IMR-90 (cell line): Measurements from ENCODE around the gene GALNT13. TPM values are rescaled to one million over a fixed set of nuclear protein-coding genes. Genes with fewer than 3 reads are reported as not detected.

Source experiments
- ATAC-seq: fragments of 200-7000 bp; cut with Tn5 transposase; 2 replicates; pipeline ENCODE4 v1.9.1; 2020; ENCODE audit warnings: low read depth, mild to moderate bottlenecking, moderate library complexity
- BruUV-seq: library from RNA; stranded (reverse); fragments of 400-500 nt; replicated peaks from 2 replicates; lab custom pipeline; 2021; lab: Mats Ljungman, UMichigan
- CTCF ChIA-PET: fragments of 300-600 bp; formaldehyde crosslinking; extraction: SDS; loops from one replicate; lab custom pipeline; 2021; ENCODE audit warnings: antibody characterized with exemption; lab: Yijun Ruan, JAX
- POLR2A ChIA-PET: fragments of 300-600 bp; sonication (Branson Sonifier 250); formaldehyde crosslinking; loops from one replicate; lab custom pipeline; 2022; ENCODE audit warnings: antibody characterized with exemption; ENCODE audit not compliant: unreplicated experiment; lab: Charles Lee
- DNase-seq: peaks from one replicate; pipeline ENCODE4 v3.0.0; 2013
- H2AFZ ChIP-seq: replicated peaks from 2 replicates; pipeline ENCODE3; 2013; ENCODE audit warnings: low read length, mild to moderate bottlenecking; ENCODE audit not compliant: poor library complexity
- H2AK5ac ChIP-seq: 2 replicates; pipeline ENCODE4 v1.6.1; 2013; ENCODE audit warnings: low read depth, low read length, inconsistent platforms
- H2AK9ac ChIP-seq: replicated peaks from 2 replicates; pipeline ENCODE3; 2013; ENCODE audit warnings: mild to moderate bottlenecking, low read depth, low read length, moderate library complexity; ENCODE audit not compliant: poor library complexity
- H2BK120ac ChIP-seq: 2 replicates; pipeline ENCODE4 v1.6.1; 2013; ENCODE audit warnings: low read depth, low read length, inconsistent platforms
- H2BK15ac ChIP-seq: 3 replicates; pipeline ENCODE4 v1.6.1; 2013; ENCODE audit warnings: low read depth, low read length, inconsistent platforms
- H2BK20ac ChIP-seq: 2 replicates; pipeline ENCODE4 v1.6.1; 2013; ENCODE audit warnings: low read depth, mild to moderate bottlenecking, inconsistent platforms, low read length, moderate library complexity
- H2BK5ac ChIP-seq: 2 replicates; pipeline ENCODE4 v1.6.1; 2013; ENCODE audit warnings: mild to moderate bottlenecking, low read depth, low read length, inconsistent platforms; ENCODE audit not compliant: poor library complexity, severe bottlenecking
- H3K14ac ChIP-seq: replicated peaks from 2 replicates; pipeline ENCODE4 v1.6.1; 2013; ENCODE audit warnings: low read depth, low read length, inconsistent platforms
- H3K18ac ChIP-seq: 2 replicates; pipeline ENCODE4 v1.6.1; 2013; ENCODE audit warnings: low read depth, low read length, control low read depth
- H3K23ac ChIP-seq: 2 replicates; pipeline ENCODE4 v1.6.1; 2013; ENCODE audit warnings: low read depth, low read length, inconsistent platforms
- H3K27ac ChIP-seq: 2 replicates; pipeline ENCODE4 v1.5.1; 2013; ENCODE audit warnings: mild to moderate bottlenecking, control low read depth, low read length; ENCODE audit not compliant: insufficient read depth
- H3K27me3 ChIP-seq: 2 replicates; pipeline ENCODE4 v1.6.1; 2013; ENCODE audit warnings: low read length; ENCODE audit not compliant: control insufficient read depth, insufficient read depth
- H3K36me3 ChIP-seq: 2 replicates; pipeline ENCODE4 v1.6.1; 2013; ENCODE audit warnings: low read length, mixed read lengths; ENCODE audit not compliant: control insufficient read depth, insufficient read depth
- H3K4ac ChIP-seq: 2 replicates; pipeline ENCODE4 v1.6.1; 2013; ENCODE audit warnings: low read depth, low read length, inconsistent platforms
- H3K4me1 ChIP-seq: 2 replicates; pipeline ENCODE4 v1.6.1; 2013; ENCODE audit warnings: low read length, mixed read lengths; ENCODE audit not compliant: control insufficient read depth, insufficient read depth
- H3K4me2 ChIP-seq: 2 replicates; pipeline ENCODE4 v1.6.1; 2013; ENCODE audit warnings: low read depth, mild to moderate bottlenecking, control low read depth, low read length, moderate library complexity
- H3K4me3 ChIP-seq: 2 replicates; pipeline ENCODE4 v1.5.1; 2013; ENCODE audit warnings: low read depth, mild to moderate bottlenecking, control low read depth, low read length, moderate library complexity; ENCODE audit not compliant: insufficient read depth
- H3K56ac ChIP-seq: 2 replicates; pipeline ENCODE4 v1.6.1; 2013; ENCODE audit warnings: low read length, inconsistent platforms; ENCODE audit not compliant: insufficient read depth; ENCODE audit errors: extremely low read depth
- H3K79me1 ChIP-seq, 2 experiments: 2 replicates each; pipeline ENCODE4 v1.6.1; 2013; ENCODE audit warnings: low read length in 2 of 2, inconsistent platforms in 1 of 2, low read depth in 1 of 2
- H3K9ac ChIP-seq: 2 replicates; pipeline ENCODE4 v1.6.1; 2013; ENCODE audit warnings: low read depth, low read length, control low read depth
- H3K9me1 ChIP-seq: 2 replicates; pipeline ENCODE4 v1.6.1; 2013; ENCODE audit warnings: low read length, inconsistent platforms; ENCODE audit not compliant: insufficient read depth
- H3K9me3 ChIP-seq: 2 replicates; pipeline ENCODE4 v1.6.1; 2013; ENCODE audit warnings: low read length; ENCODE audit not compliant: control insufficient read depth, insufficient read depth
- H4K20me1 ChIP-seq: 2 replicates; pipeline ENCODE4 v1.6.1; 2013; ENCODE audit warnings: low read length, inconsistent platforms; ENCODE audit not compliant: insufficient read depth
- H4K5ac ChIP-seq: 2 replicates; pipeline ENCODE4 v1.6.1; 2013; ENCODE audit warnings: mild to moderate bottlenecking, low read depth, low read length, control low read depth
- H4K8ac ChIP-seq, 2 experiments: 2 replicates each; pipeline ENCODE4 v1.6.1; 2013; ENCODE audit warnings: low read depth in 2 of 2, low read length in 2 of 2, control low read depth in 1 of 2, inconsistent platforms in 1 of 2
- H4K91ac ChIP-seq: 2 replicates; pipeline ENCODE4 v1.6.1; 2013; ENCODE audit warnings: low read depth, low read length, inconsistent platforms; ENCODE audit not compliant: insufficient read depth
- BHLHE40 ChIP-seq: fragments of 150-350 bp; IDR thresholded peaks from 2 replicates; pipeline ENCODE4 v1.6.1; 2016; ENCODE audit warnings: mild to moderate bottlenecking, low read depth, low read length
- CEBPB ChIP-seq: IDR thresholded peaks from 2 replicates; pipeline ENCODE4 v1.6.1; 2012; ENCODE audit warnings: low read depth, low read length, improper control_type of control experiment
- CHD1 ChIP-seq: IDR thresholded peaks from 2 replicates; pipeline ENCODE4 v1.6.1; 2012; ENCODE audit warnings: low read depth, low read length, improper control_type of control experiment
- CTCF ChIP-seq: conservative IDR thresholded peaks from 2 replicates; pipeline ENCODE4 v1.5.1; 2012; ENCODE audit warnings: mild to moderate bottlenecking, low read depth, low read length, improper control_type of control experiment
- FOS ChIP-seq: fragments of 150-350 bp; IDR thresholded peaks from 2 replicates; pipeline ENCODE4 v1.6.1; 2016; ENCODE audit warnings: low read depth, low read length
- MAFK ChIP-seq: IDR thresholded peaks from 2 replicates; pipeline ENCODE4 v1.6.1; 2012; ENCODE audit warnings: low read depth, low read length, improper control_type of control experiment
- MAZ ChIP-seq: IDR thresholded peaks from 2 replicates; pipeline ENCODE4 v1.6.1; 2012; ENCODE audit warnings: low read depth, mild to moderate bottlenecking, low read length, improper control_type of control experiment, moderate library complexity, borderline replicate concordance
- MXI1 ChIP-seq: IDR thresholded peaks from 2 replicates; pipeline ENCODE4 v1.6.1; 2012; ENCODE audit warnings: low read depth, mild to moderate bottlenecking, low read length, moderate library complexity, borderline replicate concordance
- NFE2L2 ChIP-seq: fragments of 150-350 bp; IDR thresholded peaks from 2 replicates; pipeline ENCODE4 v1.6.1; 2016; ENCODE audit warnings: low read depth, mild to moderate bottlenecking, low read length
- POLR2A ChIP-seq: IDR thresholded peaks from 2 replicates; pipeline ENCODE4 v1.6.1; 2012; ENCODE audit warnings: mild to moderate bottlenecking, low read depth, low read length
- RAD21 ChIP-seq: IDR thresholded peaks from 2 replicates; pipeline ENCODE4 v1.6.1; 2012; ENCODE audit warnings: low read length, improper control_type of control experiment
- RCOR1 ChIP-seq: IDR thresholded peaks from 2 replicates; pipeline ENCODE4 v1.6.1; 2012; ENCODE audit warnings: mild to moderate bottlenecking, low read length, improper control_type of control experiment; ENCODE audit not compliant: insufficient replicate concordance
- RFX5 ChIP-seq: IDR thresholded peaks from 2 replicates; pipeline ENCODE4 v1.8.0; 2012; ENCODE audit warnings: low read depth, mild to moderate bottlenecking, low read length, moderate library complexity
- SMC3 ChIP-seq: fragments of 150-350 bp; IDR thresholded peaks from 2 replicates; pipeline ENCODE4 v1.6.1; 2016; ENCODE audit warnings: low read depth, mild to moderate bottlenecking, antibody characterized with exemption, low read length, moderate library complexity
- WGBS, 2 experiments: methylation state at CpG; one replicate each; pipeline versions ENCODE4 v1.1.5 to v1.1.7; 2013; ENCODE audit warnings: missing lambda C conversion rate in 2 of 2; ENCODE audit not compliant: insufficient read length in 1 of 2; ENCODE audit errors: extremely low coverage in 2 of 2; 5-methylcytosine and 5-hydroxymethylcytosine counted together
- dilution Hi-C: fragments of 300-500 bp; cut with HindIII; formaldehyde crosslinking; loops from one replicate; pipeline ENCODE4 v1.14.3; 2018; ENCODE audit warnings: low sequenced_read_pairs; ENCODE audit not compliant: unreplicated experiment
- in situ Hi-C: fragments of 300-500 bp; cut with MboI; formaldehyde crosslinking; loops from 3 replicates; pipeline ENCODE4 v1.14.3; 2019; ENCODE audit warnings: low sequenced_read_pairs, inconsistent platforms, mixed read lengths
- intact Hi-C: fragments of 100-400 bp; cut with micrococcal nuclease; formaldehyde crosslinking; loops from 2 replicates; pipeline ENCODE4 v1.10.0; 2022
- polyA plus RNA-seq, 3 experiments: library from polyadenylated mRNA; depleted of rRNA; stranded (reverse); fragments of >200 nt; gene quantifications; 2 replicates each; pipeline ENCODE4 v1.2.3, GENCODE V29; 2012; ENCODE audit warnings: low replicate concordance in 1 of 3
- total RNA-seq: library from RNA; depleted of rRNA; stranded (reverse); fragments of >200 nt; gene quantifications from 2 replicates; pipeline ENCODE4 v1.2.3, GENCODE V29; 2012
- TF ChIP-seq, protein P1 (sequence below): fragments of 150-350 bp; IDR thresholded peaks from 2 replicates; pipeline ENCODE4 v1.6.1; 2016; ENCODE audit warnings: low read depth, mild to moderate bottlenecking, low read length, moderate library complexity, borderline replicate concordance
- TF ChIP-seq, protein P2 (sequence below): fragments of 150-350 bp; IDR thresholded peaks from 2 replicates; pipeline ENCODE4 v1.6.1; 2017; ENCODE audit warnings: mild to moderate bottlenecking, antibody characterized with exemption, low read length, low read depth

The GALNT13 gene
- total and polyA plus RNA-seq, 2 of the 4 experiments (the other 2 are of a cell fraction) = 0.03 TPM; not detected in 1

DNA sequence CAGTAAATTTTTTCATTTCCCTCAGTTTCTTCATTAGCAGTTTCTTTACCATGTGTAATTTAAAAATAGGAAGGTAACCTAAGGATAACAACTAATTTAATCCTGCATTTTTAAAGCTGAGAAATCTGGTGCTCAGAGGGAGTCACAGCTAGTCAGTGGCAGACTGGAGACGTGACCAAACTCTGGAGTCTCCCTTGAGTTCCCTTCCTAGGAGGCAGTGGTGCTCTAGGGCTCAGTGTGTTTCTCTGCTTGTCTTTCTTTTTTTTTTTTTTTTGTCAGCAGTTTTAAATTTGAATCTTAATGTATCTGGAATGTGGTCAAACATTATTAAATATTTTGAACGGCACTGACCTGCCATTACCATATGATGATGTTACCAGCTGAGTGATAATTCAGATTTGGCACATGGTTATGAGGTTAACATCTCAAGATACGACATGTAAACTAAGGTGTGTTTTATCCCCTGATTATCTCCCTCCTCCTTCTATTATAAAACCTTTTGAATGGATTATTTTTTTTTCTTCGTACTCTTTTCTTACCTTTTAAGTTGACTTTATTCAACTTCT, 226.2 kb downstream of the GALNT13 start:
- WGBS, 2 experiments = no CpG with 5 or more reads among the region's 4 CpGs
- in situ Hi-C loops (no loop called here), dilution Hi-C loops (no loop called here), intact Hi-C loops (no loop called here)
- DNase-seq (no peak), ATAC-seq (no peak)
- Histone ChIP-seq H2AK5ac (no peak overlapping the region), H3K18ac (no peak overlapping the region), H4K8ac (no peak overlapping the region), H3K4me1 (no peaks in the 10 kb centered on the region), H2BK20ac (no peak overlapping the region), H4K20me1 (no peaks in the 10 kb centered on the region), H3K9me1 (no peaks in the 10 kb centered on the region), H3K9me3 (peaks cover 3% of the 10 kb centered on the region), H3K36me3 (no peaks in the 10 kb centered on the region), H3K14ac (no peak overlapping the region), H2AK9ac (no peak overlapping the region), H3K4me2 (no peak overlapping the region), H3K9ac (no peak overlapping the region), H4K5ac (no peak overlapping the region), H2BK120ac (no peak overlapping the region), H2AFZ (no peak overlapping the region), H2BK5ac (no peak overlapping the region), H3K56ac (no peak overlapping the region), H2BK15ac (no peak overlapping the region), H3K4ac (no peak overlapping the region), H3K4me3 (no peak overlapping the region), H3K27ac (no peak overlapping the region), H3K79me1 (no peaks in the 10 kb centered on the region), H3K23ac (no peak overlapping the region), H3K27me3 (no peaks in the 10 kb centered on the region), H4K91ac (no peak overlapping the region)
- CTCF ChIA-PET = no interaction called here
- POLR2A ChIA-PET = no interaction called here
- no TSS peak for BruUV-seq
- TF ChIP-seq MAZ (no peak), RAD21 (no peak), CHD1 (no peak), BHLHE40 (no peak), POLR2A (no peak), CTCF (no peak), MXI1 (no peak), NFE2L2 (no peak), MAFK (no peak), SMC3 (no peak), RCOR1 (no peak), CEBPB (no peak), RFX5 (no peak), FOS (no peak)
- TF ChIP-seq, protein P1, sequence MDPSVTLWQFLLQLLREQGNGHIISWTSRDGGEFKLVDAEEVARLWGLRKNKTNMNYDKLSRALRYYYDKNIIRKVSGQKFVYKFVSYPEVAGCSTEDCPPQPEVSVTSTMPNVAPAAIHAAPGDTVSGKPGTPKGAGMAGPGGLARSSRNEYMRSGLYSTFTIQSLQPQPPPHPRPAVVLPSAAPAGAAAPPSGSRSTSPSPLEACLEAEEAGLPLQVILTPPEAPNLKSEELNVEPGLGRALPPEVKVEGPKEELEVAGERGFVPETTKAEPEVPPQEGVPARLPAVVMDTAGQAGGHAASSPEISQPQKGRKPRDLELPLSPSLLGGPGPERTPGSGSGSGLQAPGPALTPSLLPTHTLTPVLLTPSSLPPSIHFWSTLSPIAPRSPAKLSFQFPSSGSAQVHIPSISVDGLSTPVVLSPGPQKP = no peak
- TF ChIP-seq, protein P2, sequence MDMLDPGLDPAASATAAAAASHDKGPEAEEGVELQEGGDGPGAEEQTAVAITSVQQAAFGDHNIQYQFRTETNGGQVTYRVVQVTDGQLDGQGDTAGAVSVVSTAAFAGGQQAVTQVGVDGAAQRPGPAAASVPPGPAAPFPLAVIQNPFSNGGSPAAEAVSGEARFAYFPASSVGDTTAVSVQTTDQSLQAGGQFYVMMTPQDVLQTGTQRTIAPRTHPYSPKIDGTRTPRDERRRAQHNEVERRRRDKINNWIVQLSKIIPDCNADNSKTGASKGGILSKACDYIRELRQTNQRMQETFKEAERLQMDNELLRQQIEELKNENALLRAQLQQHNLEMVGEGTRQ = no peak
